ENCODE measurements around the gene IL4I1.

The IL4I1 gene

GRCh38 chr19:49845414-49845813 is 51.3 kb downstream of the IL4I1 start:
- Histone ChIP-seq H3K27me3 (no peaks in the 10 kb centered on the region), H3K9me3 (no peaks in the 10 kb centered on the region), H3K4me3 (ENCODE audit: low read depth, low read length) (no peak overlapping the region), H3K4me1 (0 out of 2 replicates have a peak, but pooled peaks cover 2% of the 10 kb centered on the region), H3K36me3 (no peaks in the 10 kb centered on the region)
- 0 out of 2 replicates have a peak, but pooled peaks have one; percentile 13 for TF ChIP-seq CTCF (IDR thresholded peaks at IDR 0.05; ENCODE audit: low read depth, low read length)
- DNase-seq = no peak

- H3K4me1 ChIP-seq = no peaks in the 10 kb centered on the region
These were observed 52.3 kb downstream of the IL4I1 start for GRCh38 chr19:49844138-49845095.

GRCh38 chr19:49843265-49843664 is 53.4 kb downstream of the IL4I1 start:
- Histone ChIP-seq H3K27me3 (no peaks in the 10 kb centered on the region), H3K9me3 (no peaks in the 10 kb centered on the region), H3K4me1 (no peaks in the 10 kb centered on the region), H3K4me3 (ENCODE audit: low read depth, low read length) (no peak overlapping the region), H3K36me3 (peaks cover 12% of the 10 kb centered on the region)
- no peak for TF ChIP-seq CTCF (IDR thresholded peaks at IDR 0.05; ENCODE audit: low read depth, low read length)
- DNase-seq = no peak

More at GRCh38 chr19:49844138-49845095, 52.3 kb downstream of the IL4I1 start:
- H3K9me3 ChIP-seq = no peaks in the 10 kb centered on the region
- TF ChIP-seq CTCF (IDR thresholded peaks at IDR 0.05; ENCODE audit: low read depth, low read length) = no peak
- no peaks in the 10 kb centered on the region for H3K27me3 ChIP-seq
- H3K4me3 ChIP-seq (ENCODE audit: low read depth, low read length) = no peak overlapping the region
- DNase-seq = no peak
- peaks cover 4% of the 10 kb centered on the region for H3K36me3 ChIP-seq

GRCh38 chr19:49840736-49841249 is 55.9 kb downstream of the IL4I1 start:
- no peaks in the 10 kb centered on the region for H3K4me1 ChIP-seq
- no peaks in the 10 kb centered on the region for H3K9me3 ChIP-seq
- TF ChIP-seq CTCF (IDR thresholded peaks at IDR 0.05; ENCODE audit: low read depth, low read length) = no peak
- DNase-seq = no peak
- peaks cover 23% of the 10 kb centered on the region for H3K36me3 ChIP-seq
- no peaks in the 10 kb centered on the region for H3K27me3 ChIP-seq
- H3K4me3 ChIP-seq (ENCODE audit: low read depth, low read length) = no peak overlapping the region

- Histone ChIP-seq H3K36me3 (peaks cover 24% of the 10 kb centered on the region), H3K9me3 (no peaks in the 10 kb centered on the region)
- TF ChIP-seq CTCF (IDR thresholded peaks at IDR 0.05; ENCODE audit: low read depth, low read length) = no peak
These were observed 56.4 kb downstream of the IL4I1 start for GRCh38 chr19:49840321-49840720.

DNA sequence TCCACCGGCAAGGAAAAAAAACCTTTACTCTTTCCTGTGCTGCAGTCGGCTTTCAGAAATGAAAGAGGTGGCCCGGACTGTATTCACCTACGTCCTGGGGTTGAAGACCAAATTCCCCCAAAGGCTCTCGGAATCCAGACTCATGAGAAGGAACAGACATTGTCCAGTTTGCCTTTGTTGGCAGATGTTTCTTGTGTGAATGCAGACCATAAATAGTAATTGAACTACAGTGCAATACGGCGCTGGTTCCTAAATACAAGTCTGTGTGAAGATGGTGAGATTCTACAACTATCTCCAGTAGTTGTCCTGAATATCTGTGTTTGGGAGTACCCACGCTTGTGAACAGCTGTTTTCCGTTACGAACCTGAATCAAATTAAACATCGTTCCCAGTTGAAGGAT is 57.0 kb downstream of the IL4I1 start:
- no peak overlapping the region for H3K4me3 ChIP-seq (ENCODE audit: low read depth, low read length)
- H3K36me3 ChIP-seq = peaks cover 30% of the 10 kb centered on the region

More at GRCh38 chr19:49840321-49840720, 56.4 kb downstream of the IL4I1 start:
- DNase-seq = no peak
- Histone ChIP-seq H3K4me3 (ENCODE audit: low read depth, low read length) (no peak overlapping the region), H3K27me3 (no peaks in the 10 kb centered on the region), H3K4me1 (no peaks in the 10 kb centered on the region)

More for the DNA sequence above, 57.0 kb downstream of the IL4I1 start:
- Histone ChIP-seq H3K4me1 (no peaks in the 10 kb centered on the region), H3K27me3 (no peaks in the 10 kb centered on the region), H3K9me3 (no peaks in the 10 kb centered on the region)
- no peak for TF ChIP-seq CTCF (IDR thresholded peaks at IDR 0.05; ENCODE audit: low read depth, low read length)
- no peak for DNase-seq

Data from BE2C (cell line).